GM12874 (cell line): ENCODE measurements around the gene LMO7.

Experiments used
- CTCF ChIP-seq: IDR thresholded peaks from 2 replicates; pipeline ENCODE4 v1.5.1; 2011; ENCODE audit warnings: low read depth, mild to moderate bottlenecking, control low read depth, low read length, moderate library complexity; ENCODE audit not compliant: insufficient read depth

The LMO7 gene

GRCh38 chr13:75896271-75896670 lies 260.1 kb downstream of the LMO7 start:
- no peak for TF ChIP-seq CTCF

- TF ChIP-seq CTCF, result no peak
Measured at GRCh38 chr13:75897386-75897785, 261.3 kb downstream of the LMO7 start.

- TF ChIP-seq CTCF, result no peak
Measured at GRCh38 chr13:75901501-75901900, 265.4 kb downstream of the LMO7 start.

GRCh38 chr13:75902166-75903104 lies 266.3 kb downstream of the LMO7 start:
- no peak for TF ChIP-seq CTCF

- TF ChIP-seq CTCF, result no peak
Measured at GRCh38 chr13:75904012-75904411, 267.9 kb downstream of the LMO7 start.

GRCh38 chr13:75906315-75906714 lies 270.2 kb downstream of the LMO7 start:
- TF ChIP-seq CTCF, result no peak

- no peak for TF ChIP-seq CTCF
Measured at GRCh38 chr13:75907044-75907443, 270.9 kb downstream of the LMO7 start.
